ENCODE measurements around the gene ZNF446. TPM values are rescaled to one million over a fixed set of nuclear protein-coding genes. Genes with fewer than 3 reads are reported as not detected.
A peak's percentile ranks its signal among the peaks of the same experiment; 100 is the strongest.

ZNF446 gene
- total RNA-seq, 1 donor from 2014 or later, result 15.5 TPM

- Mint-ChIP-seq H3K9me3 (ENCODE audit: unreplicated experiment) (no peaks in the 10 kb centered on the region), H3K36me3 (ENCODE audit: unreplicated experiment) (peaks cover 10% of the 10 kb centered on the region), H3K27ac (ENCODE audit: unreplicated experiment) (no peak overlapping the region), H3K4me1 (ENCODE audit: unreplicated experiment) (peaks cover 30% of the 10 kb centered on the region), H3K4me3 (ENCODE audit: unreplicated experiment) (peak overlapping the region; percentile 38), H3K27me3 (ENCODE audit: unreplicated experiment) (no peaks in the 10 kb centered on the region)
- TF ChIP-seq CTCF (IDR thresholded peaks at IDR 0.05), result no peak
- no peak for DNase-seq (ENCODE audit: extremely low spot score, unreplicated experiment)
Measured at GRCh38 chr19:58516964-58517833, 41.0 kb downstream of the ZNF446 start.

GRCh38 chr19:58518256-58519086 lies 42.3 kb downstream of the ZNF446 start:
- peaks cover 30% of the 10 kb centered on the region for H3K4me1 Mint-ChIP-seq (ENCODE audit: unreplicated experiment)
- peaks cover 10% of the 10 kb centered on the region for H3K36me3 Mint-ChIP-seq (ENCODE audit: unreplicated experiment)
- peak overlapping the region; percentile 98 for H3K27ac Mint-ChIP-seq (ENCODE audit: unreplicated experiment)
- H3K27me3 Mint-ChIP-seq (ENCODE audit: unreplicated experiment), result no peaks in the 10 kb centered on the region
- no peaks in the 10 kb centered on the region for H3K9me3 Mint-ChIP-seq (ENCODE audit: unreplicated experiment)
- peak overlapping the region; percentile 97 for H3K4me3 Mint-ChIP-seq (ENCODE audit: unreplicated experiment)
- TF ChIP-seq CTCF (IDR thresholded peaks at IDR 0.05), result no peak
- no peak for DNase-seq (ENCODE audit: extremely low spot score, unreplicated experiment)

GRCh38 chr19:58519087-58519354 lies 42.9 kb downstream of the ZNF446 start:
- peak overlapping the region; percentile 97 for H3K4me3 Mint-ChIP-seq (ENCODE audit: unreplicated experiment)
- no peaks in the 10 kb centered on the region for H3K27me3 Mint-ChIP-seq (ENCODE audit: unreplicated experiment)
- peaks cover 30% of the 10 kb centered on the region for H3K4me1 Mint-ChIP-seq (ENCODE audit: unreplicated experiment)
- DNase-seq (ENCODE audit: extremely low spot score, unreplicated experiment), result peak; percentile 89
- peak; percentile 57 for TF ChIP-seq CTCF (IDR thresholded peaks at IDR 0.05)
- peaks cover 10% of the 10 kb centered on the region for H3K36me3 Mint-ChIP-seq (ENCODE audit: unreplicated experiment)
- peak overlapping the region; percentile 98 for H3K27ac Mint-ChIP-seq (ENCODE audit: unreplicated experiment)
- H3K9me3 Mint-ChIP-seq (ENCODE audit: unreplicated experiment), result no peaks in the 10 kb centered on the region

GRCh38 chr19:58519355-58520256 lies 43.5 kb downstream of the ZNF446 start, which contains the start of gene ZBTB45:
ZBTB45 (minus strand) TSS chr19:58519810; CDS start chr19:58517673, 2,137 bp downstream.
- no peaks in the 10 kb centered on the region for H3K9me3 Mint-ChIP-seq (ENCODE audit: unreplicated experiment)
- H3K27ac Mint-ChIP-seq (ENCODE audit: unreplicated experiment), result peak within 1 kb of the TSS; percentile 98
- peaks cover 28% of the 10 kb centered on the region for H3K4me1 Mint-ChIP-seq (ENCODE audit: unreplicated experiment)
- peak; percentile 69 for TF ChIP-seq CTCF (IDR thresholded peaks at IDR 0.05)
- no peaks in the 10 kb centered on the region for H3K27me3 Mint-ChIP-seq (ENCODE audit: unreplicated experiment)
- H3K4me3 Mint-ChIP-seq (ENCODE audit: unreplicated experiment), result peak within 1 kb of the TSS; percentile 97
- peaks cover 10% of the 10 kb centered on the region for H3K36me3 Mint-ChIP-seq (ENCODE audit: unreplicated experiment)
- peak; percentile 97 for DNase-seq (ENCODE audit: extremely low spot score, unreplicated experiment)

Data from osteocyte (in vitro differentiated cells).